GM23338 (cell line): ENCODE results near the gene CREB3L2. TPM values are rescaled to one million over a fixed set of nuclear protein-coding genes. Genes with fewer than 3 reads are reported as not detected.

Experiments
- ATAC-seq: fragments of 200-7000 bp; cut with Tn5 transposase; 3 replicates; pipeline ENCODE4 v1.9.1; 2020
- DNase-seq: peaks from one replicate; pipeline ENCODE4 v3.0.0-alpha.2; 2015; ENCODE audit warnings: low spot score
- H2AFZ ChIP-seq: fragments of 200-600 bp; sonication (generic); 2 replicates; pipeline ENCODE4 v1.8.0; 2016; ENCODE audit warnings: antibody characterized with exemption, mild to moderate bottlenecking, moderate library complexity
- H3F3A ChIP-seq: fragments of 200-600 bp; sonication (generic); replicated peaks from 2 replicates; pipeline ENCODE4 v1.8.0; 2017; ENCODE audit warnings: antibody characterized with exemption, mixed run types, low read depth
- H3K27ac ChIP-seq: fragments of 200-600 bp; sonication (generic); 2 replicates; pipeline ENCODE4 v1.6.1; 2016; ENCODE audit warnings: low read depth
- H3K27me3 ChIP-seq: fragments of 200-600 bp; sonication (generic); 2 replicates; pipeline ENCODE4 v1.8.0; 2016; ENCODE audit warnings: mild to moderate bottlenecking, mixed run types, moderate library complexity; ENCODE audit not compliant: insufficient read depth
- H3K36me3 ChIP-seq: fragments of 200-600 bp; sonication (generic); 2 replicates; pipeline ENCODE4 v1.8.0; 2016; ENCODE audit warnings: mild to moderate bottlenecking; ENCODE audit not compliant: insufficient read depth
- H3K4me1 ChIP-seq: fragments of 200-600 bp; sonication (generic); 2 replicates; pipeline ENCODE4 v1.8.0; 2016; ENCODE audit warnings: mild to moderate bottlenecking, moderate library complexity; ENCODE audit not compliant: insufficient read depth
- H3K4me2 ChIP-seq: fragments of 200-600 bp; sonication (generic); 2 replicates; pipeline ENCODE4 v1.7.1; 2017; ENCODE audit warnings: mixed run types
- H3K4me3 ChIP-seq: fragments of 200-600 bp; sonication (generic); 2 replicates; pipeline ENCODE4 v1.6.1; 2016; ENCODE audit warnings: mixed run types
- H3K79me2 ChIP-seq: fragments of 200-600 bp; sonication (generic); replicated peaks from 2 replicates; pipeline ENCODE4 v1.8.0; 2017; ENCODE audit warnings: mild to moderate bottlenecking; ENCODE audit not compliant: insufficient read depth
- H3K9me2 ChIP-seq: fragments of 200-600 bp; sonication (generic); 2 replicates; pipeline ENCODE4 v1.8.0; 2017; ENCODE audit not compliant: insufficient read depth
- H4K20me1 ChIP-seq: fragments of 200-600 bp; sonication (generic); replicated peaks from 2 replicates; pipeline ENCODE4 v1.8.0; 2017; ENCODE audit warnings: mild to moderate bottlenecking; ENCODE audit not compliant: insufficient read depth
- H3K27ac Mint-ChIP-seq: 2 replicates; pipeline ENCODE4 v1.8.0; 2020; ENCODE audit warnings: inconsistent platforms, mild to moderate bottlenecking, moderate library complexity, mixed read lengths
- H3K27me3 Mint-ChIP-seq: 3 replicates; pipeline ENCODE4 v1.8.0; 2022; ENCODE audit warnings: low read depth, mild to moderate bottlenecking, moderate library complexity, mixed read lengths, inconsistent platforms; ENCODE audit not compliant: insufficient read depth, poor library complexity
- H3K36me3 Mint-ChIP-seq: 3 replicates; pipeline ENCODE4 v1.8.0; 2021; ENCODE audit warnings: low read depth, mild to moderate bottlenecking, inconsistent platforms, moderate library complexity, mixed read lengths
- H3K4me1 Mint-ChIP-seq: 3 replicates; pipeline ENCODE4 v1.8.0; 2020; ENCODE audit warnings: mild to moderate bottlenecking, inconsistent platforms, mixed read lengths
- H3K4me3 Mint-ChIP-seq: 3 replicates; pipeline ENCODE4 v1.8.0; 2021; ENCODE audit warnings: moderate library complexity, mild to moderate bottlenecking, inconsistent platforms, mixed read lengths
- H3K9me3 Mint-ChIP-seq: 3 replicates; pipeline ENCODE4 v1.8.0; 2020; ENCODE audit warnings: moderate library complexity, mild to moderate bottlenecking, inconsistent platforms, mixed read lengths
- CREB1 ChIP-seq: fragments of 250-450 bp; sonication (Bioruptor Pico); IDR thresholded peaks from 2 replicates; pipeline ENCODE4 v1.5.0; 2020; ENCODE audit warnings: low read depth, mild to moderate bottlenecking, moderate library complexity
- ETS1 ChIP-seq: IDR thresholded peaks from 2 replicates; pipeline ENCODE4 v1.6.1; 2016; ENCODE audit warnings: antibody characterized with exemption
- EZH2 ChIP-seq: fragments of 200-600 bp; sonication (generic); IDR thresholded peaks from one replicate; pipeline ENCODE4 v1.8.0; 2017; ENCODE audit warnings: antibody characterized with exemption, mild to moderate bottlenecking, low read depth; ENCODE audit not compliant: unreplicated experiment
- EZH2phosphoT487 ChIP-seq: fragments of 200-600 bp; sonication (generic); IDR thresholded peaks from one replicate; pipeline ENCODE4 v1.8.1; 2018; ENCODE audit warnings: antibody characterized with exemption; ENCODE audit not compliant: unreplicated experiment
- NANOG ChIP-seq: IDR thresholded peaks from 2 replicates; pipeline ENCODE4 v1.6.1; 2016; ENCODE audit warnings: antibody characterized with exemption, borderline replicate concordance
- POLR2AphosphoS5 ChIP-seq: IDR thresholded peaks from 2 replicates; pipeline ENCODE4 v1.6.1; 2016; ENCODE audit warnings: antibody characterized with exemption, low read depth
- STAT1 ChIP-seq: IDR thresholded peaks from one replicate; pipeline ENCODE4 v1.6.1; 2016; ENCODE audit warnings: antibody characterized with exemption; ENCODE audit not compliant: unreplicated experiment
- ZNF331 ChIP-seq: fragments of 250-450 bp; sonication (Bioruptor Pico); IDR thresholded peaks from 2 replicates; pipeline ENCODE4 v1.5.0; 2020; ENCODE audit warnings: low read depth, mild to moderate bottlenecking, moderate library complexity
- polyA plus RNA-seq: library from polyadenylated mRNA; unstranded; fragments of >200 nt; fragmentation: Nextera tagmentation; extraction: Ambion mirVana; gene quantifications from 2 replicates; pipeline ENCODE4 v1.2.1, GENCODE V29; 2016
- total RNA-seq: library from RNA; depleted of rRNA; stranded (reverse); fragments of >200 nt; shearing (Covaris generic); gene quantifications from 2 replicates; pipeline ENCODE4 v1.2.3, GENCODE V29; 2014
- TF ChIP-seq, protein P1 (sequence below), 2 experiments: fragments of 200-600 bp in 1 of 2; sonication (generic) in 1 of 2; conservative IDR thresholded peaks; 2 replicates each; pipeline versions ENCODE4 v1.5.1 to v1.6.1; 2016 to 2017; ENCODE audit warnings: antibody characterized with exemption in 2 of 2, low read depth in 2 of 2, mild to moderate bottlenecking in 2 of 2, moderate library complexity in 1 of 2
- TF ChIP-seq, protein P2 (sequence below): IDR thresholded peaks from one replicate; pipeline ENCODE4 v1.6.1; 2018; ENCODE audit warnings: antibody characterized with exemption; ENCODE audit not compliant: unreplicated experiment
- TF ChIP-seq, protein P3 (sequence below): fragments of 250-450 bp; sonication (Bioruptor Pico); IDR thresholded peaks from 2 replicates; pipeline ENCODE4 v1.5.0; 2020; ENCODE audit warnings: mild to moderate bottlenecking, moderate library complexity

CREB3L2 gene
- total and polyA plus RNA-seq, 2 experiments from 2014 or later = 14.5 to 27.1 TPM

DNA sequence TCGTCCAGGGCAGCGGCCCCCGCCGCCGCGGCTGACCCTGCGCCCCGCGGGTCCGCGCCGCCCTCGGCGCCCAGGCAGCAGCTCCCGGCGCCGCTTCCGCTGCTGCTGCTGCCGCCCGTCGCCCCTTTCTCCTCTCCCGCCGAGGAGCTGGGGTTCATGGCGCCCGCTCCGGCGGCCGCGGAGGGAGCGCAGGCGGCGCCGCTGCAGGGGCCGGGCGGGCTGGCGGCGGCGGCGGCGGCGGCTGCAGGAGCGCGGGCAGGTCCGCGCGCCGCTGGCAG is 155.4 kb downstream of the CREB3L2 start:
- H3K4me2 ChIP-seq = peak overlapping the region; percentile 80; the same call in 1 of the 2 replicates
- Mint-ChIP-seq H3K36me3 (no peaks in the 10 kb centered on the region), H3K9me3 (no peaks in the 10 kb centered on the region), H3K27ac (no peak overlapping the region), H3K4me1 (peaks cover 31% of the 10 kb centered on the region), H3K27me3 (peaks cover 39% of the 10 kb centered on the region), H3K4me3 (no peak overlapping the region)
- DNase-seq (no peak), ATAC-seq (no peak)
- no peaks in the 10 kb centered on the region for H3K9me2 ChIP-seq
- peaks cover 3% of the 10 kb centered on the region; the same call in 1 of the 2 replicates for H3F3A ChIP-seq
- H2AFZ ChIP-seq = no peak overlapping the region
- no peaks in the 10 kb centered on the region for H3K79me2 ChIP-seq
- peaks cover 55% of the 10 kb centered on the region for H3K27me3 ChIP-seq
- peak overlapping the region; percentile 54; the same call in 1 of the 2 replicates for H3K4me3 ChIP-seq
- no peaks in the 10 kb centered on the region for H4K20me1 ChIP-seq
- H3K36me3 ChIP-seq = no peaks in the 10 kb centered on the region
- TF ChIP-seq, protein P1, sequence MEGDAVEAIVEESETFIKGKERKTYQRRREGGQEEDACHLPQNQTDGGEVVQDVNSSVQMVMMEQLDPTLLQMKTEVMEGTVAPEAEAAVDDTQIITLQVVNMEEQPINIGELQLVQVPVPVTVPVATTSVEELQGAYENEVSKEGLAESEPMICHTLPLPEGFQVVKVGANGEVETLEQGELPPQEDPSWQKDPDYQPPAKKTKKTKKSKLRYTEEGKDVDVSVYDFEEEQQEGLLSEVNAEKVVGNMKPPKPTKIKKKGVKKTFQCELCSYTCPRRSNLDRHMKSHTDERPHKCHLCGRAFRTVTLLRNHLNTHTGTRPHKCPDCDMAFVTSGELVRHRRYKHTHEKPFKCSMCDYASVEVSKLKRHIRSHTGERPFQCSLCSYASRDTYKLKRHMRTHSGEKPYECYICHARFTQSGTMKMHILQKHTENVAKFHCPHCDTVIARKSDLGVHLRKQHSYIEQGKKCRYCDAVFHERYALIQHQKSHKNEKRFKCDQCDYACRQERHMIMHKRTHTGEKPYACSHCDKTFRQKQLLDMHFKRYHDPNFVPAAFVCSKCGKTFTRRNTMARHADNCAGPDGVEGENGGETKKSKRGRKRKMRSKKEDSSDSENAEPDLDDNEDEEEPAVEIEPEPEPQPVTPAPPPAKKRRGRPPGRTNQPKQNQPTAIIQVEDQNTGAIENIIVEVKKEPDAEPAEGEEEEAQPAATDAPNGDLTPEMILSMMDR (conservative IDR thresholded peaks at IDR 0.05; ENCODE audit: low read depth in 2 of 2) = no peak
- no peak for TF ChIP-seq ZNF331 (CRISPR knock-in tag)
- TF ChIP-seq, protein P2, sequence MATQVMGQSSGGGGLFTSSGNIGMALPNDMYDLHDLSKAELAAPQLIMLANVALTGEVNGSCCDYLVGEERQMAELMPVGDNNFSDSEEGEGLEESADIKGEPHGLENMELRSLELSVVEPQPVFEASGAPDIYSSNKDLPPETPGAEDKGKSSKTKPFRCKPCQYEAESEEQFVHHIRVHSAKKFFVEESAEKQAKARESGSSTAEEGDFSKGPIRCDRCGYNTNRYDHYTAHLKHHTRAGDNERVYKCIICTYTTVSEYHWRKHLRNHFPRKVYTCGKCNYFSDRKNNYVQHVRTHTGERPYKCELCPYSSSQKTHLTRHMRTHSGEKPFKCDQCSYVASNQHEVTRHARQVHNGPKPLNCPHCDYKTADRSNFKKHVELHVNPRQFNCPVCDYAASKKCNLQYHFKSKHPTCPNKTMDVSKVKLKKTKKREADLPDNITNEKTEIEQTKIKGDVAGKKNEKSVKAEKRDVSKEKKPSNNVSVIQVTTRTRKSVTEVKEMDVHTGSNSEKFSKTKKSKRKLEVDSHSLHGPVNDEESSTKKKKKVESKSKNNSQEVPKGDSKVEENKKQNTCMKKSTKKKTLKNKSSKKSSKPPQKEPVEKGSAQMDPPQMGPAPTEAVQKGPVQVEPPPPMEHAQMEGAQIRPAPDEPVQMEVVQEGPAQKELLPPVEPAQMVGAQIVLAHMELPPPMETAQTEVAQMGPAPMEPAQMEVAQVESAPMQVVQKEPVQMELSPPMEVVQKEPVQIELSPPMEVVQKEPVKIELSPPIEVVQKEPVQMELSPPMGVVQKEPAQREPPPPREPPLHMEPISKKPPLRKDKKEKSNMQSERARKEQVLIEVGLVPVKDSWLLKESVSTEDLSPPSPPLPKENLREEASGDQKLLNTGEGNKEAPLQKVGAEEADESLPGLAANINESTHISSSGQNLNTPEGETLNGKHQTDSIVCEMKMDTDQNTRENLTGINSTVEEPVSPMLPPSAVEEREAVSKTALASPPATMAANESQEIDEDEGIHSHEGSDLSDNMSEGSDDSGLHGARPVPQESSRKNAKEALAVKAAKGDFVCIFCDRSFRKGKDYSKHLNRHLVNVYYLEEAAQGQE = no peak
- no peak for TF ChIP-seq ETS1
- TF ChIP-seq STAT1 = no peak
- TF ChIP-seq, protein P3, sequence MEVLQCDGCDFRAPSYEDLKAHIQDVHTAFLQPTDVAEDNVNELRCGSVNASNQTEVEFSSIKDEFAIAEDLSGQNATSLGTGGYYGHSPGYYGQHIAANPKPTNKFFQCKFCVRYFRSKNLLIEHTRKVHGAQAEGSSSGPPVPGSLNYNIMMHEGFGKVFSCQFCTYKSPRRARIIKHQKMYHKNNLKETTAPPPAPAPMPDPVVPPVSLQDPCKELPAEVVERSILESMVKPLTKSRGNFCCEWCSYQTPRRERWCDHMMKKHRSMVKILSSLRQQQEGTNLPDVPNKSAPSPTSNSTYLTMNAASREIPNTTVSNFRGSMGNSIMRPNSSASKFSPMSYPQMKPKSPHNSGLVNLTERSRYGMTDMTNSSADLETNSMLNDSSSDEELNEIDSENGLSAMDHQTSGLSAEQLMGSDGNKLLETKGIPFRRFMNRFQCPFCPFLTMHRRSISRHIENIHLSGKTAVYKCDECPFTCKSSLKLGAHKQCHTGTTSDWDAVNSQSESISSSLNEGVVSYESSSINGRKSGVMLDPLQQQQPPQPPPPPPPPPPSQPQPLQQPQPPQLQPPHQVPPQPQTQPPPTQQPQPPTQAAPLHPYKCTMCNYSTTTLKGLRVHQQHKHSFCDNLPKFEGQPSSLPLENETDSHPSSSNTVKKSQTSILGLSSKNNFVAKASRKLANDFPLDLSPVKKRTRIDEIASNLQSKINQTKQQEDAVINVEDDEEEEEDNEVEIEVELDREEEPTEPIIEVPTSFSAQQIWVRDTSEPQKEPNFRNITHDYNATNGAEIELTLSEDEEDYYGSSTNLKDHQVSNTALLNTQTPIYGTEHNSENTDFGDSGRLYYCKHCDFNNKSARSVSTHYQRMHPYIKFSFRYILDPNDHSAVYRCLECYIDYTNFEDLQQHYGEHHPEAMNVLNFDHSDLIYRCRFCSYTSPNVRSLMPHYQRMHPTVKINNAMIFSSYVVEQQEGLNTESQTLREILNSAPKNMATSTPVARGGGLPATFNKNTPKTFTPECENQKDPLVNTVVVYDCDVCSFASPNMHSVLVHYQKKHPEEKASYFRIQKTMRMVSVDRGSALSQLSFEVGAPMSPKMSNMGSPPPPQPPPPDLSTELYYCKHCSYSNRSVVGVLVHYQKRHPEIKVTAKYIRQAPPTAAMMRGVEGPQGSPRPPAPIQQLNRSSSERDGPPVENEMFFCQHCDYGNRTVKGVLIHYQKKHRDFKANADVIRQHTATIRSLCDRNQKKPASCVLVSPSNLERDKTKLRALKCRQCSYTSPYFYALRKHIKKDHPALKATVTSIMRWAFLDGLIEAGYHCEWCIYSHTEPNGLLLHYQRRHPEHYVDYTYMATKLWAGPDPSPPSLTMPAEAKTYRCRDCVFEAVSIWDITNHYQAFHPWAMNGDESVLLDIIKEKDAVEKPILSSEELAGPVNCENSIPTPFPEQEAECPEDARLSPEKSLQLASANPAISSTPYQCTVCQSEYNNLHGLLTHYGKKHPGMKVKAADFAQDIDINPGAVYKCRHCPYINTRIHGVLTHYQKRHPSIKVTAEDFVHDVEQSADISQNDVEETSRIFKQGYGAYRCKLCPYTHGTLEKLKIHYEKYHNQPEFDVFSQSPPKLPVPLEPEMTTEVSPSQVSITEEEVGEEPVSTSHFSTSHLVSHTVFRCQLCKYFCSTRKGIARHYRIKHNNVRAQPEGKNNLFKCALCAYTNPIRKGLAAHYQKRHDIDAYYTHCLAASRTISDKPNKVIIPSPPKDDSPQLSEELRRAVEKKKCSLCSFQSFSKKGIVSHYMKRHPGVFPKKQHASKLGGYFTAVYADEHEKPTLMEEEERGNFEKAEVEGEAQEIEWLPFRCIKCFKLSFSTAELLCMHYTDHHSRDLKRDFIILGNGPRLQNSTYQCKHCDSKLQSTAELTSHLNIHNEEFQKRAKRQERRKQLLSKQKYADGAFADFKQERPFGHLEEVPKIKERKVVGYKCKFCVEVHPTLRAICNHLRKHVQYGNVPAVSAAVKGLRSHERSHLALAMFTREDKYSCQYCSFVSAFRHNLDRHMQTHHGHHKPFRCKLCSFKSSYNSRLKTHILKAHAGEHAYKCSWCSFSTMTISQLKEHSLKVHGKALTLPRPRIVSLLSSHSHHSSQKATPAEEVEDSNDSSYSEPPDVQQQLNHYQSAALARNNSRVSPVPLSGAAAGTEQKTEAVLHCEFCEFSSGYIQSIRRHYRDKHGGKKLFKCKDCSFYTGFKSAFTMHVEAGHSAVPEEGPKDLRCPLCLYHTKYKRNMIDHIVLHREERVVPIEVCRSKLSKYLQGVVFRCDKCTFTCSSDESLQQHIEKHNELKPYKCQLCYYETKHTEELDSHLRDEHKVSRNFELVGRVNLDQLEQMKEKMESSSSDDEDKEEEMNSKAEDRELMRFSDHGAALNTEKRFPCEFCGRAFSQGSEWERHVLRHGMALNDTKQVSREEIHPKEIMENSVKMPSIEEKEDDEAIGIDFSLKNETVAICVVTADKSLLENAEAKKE = no peak
- no peak for TF ChIP-seq EZH2phosphoT487
- TF ChIP-seq CREB1 (CRISPR knock-in tag) = no peak
- no peak for TF ChIP-seq NANOG
- no peak for TF ChIP-seq EZH2
- no peak for TF ChIP-seq POLR2AphosphoS5
- H3K4me1 ChIP-seq = peaks cover 26% of the 10 kb centered on the region; the same call in 1 of the 2 replicates
- no peak overlapping the region for H3K27ac ChIP-seq
